GM12878 (cell line): ENCODE results near the gene ERAS.

Experiments
- CHD1 ChIP-seq: IDR thresholded peaks from 2 replicates; pipeline ENCODE4 v1.6.1; 2012; ENCODE audit warnings: low read depth, low read length, improper control_type of control experiment
- CREB1 ChIP-seq: IDR thresholded peaks from 2 replicates; pipeline ENCODE4 v1.6.1; 2012; ENCODE audit warnings: low read depth, mild to moderate bottlenecking, inconsistent platforms
- MTA3 ChIP-seq: IDR thresholded peaks from 2 replicates; pipeline ENCODE4 v1.6.1; 2012; ENCODE audit warnings: low read length, inconsistent platforms, borderline replicate concordance

DNA sequence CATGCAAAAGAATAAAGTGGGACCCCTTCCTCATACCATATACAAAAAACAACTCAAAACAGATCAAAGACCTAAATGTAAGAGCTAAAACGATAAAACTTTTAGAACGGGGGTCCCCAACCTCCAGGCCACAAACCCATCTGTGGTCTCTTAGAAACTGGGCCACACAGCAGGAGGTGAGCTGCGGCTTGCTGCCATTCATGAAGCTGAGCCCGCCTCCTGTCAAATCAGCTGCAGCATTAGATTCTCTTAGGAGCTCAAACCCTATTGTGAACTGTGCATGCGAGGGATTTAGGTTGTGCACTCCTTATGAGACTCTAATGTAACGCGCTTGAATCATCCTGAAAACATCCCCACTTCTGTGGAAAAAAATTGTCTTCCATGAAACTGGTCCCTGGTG, 46.9 kb upstream of the ERAS start:
- TF ChIP-seq CREB1 = no peak
- no peak for TF ChIP-seq CHD1
- TF ChIP-seq MTA3 = no peak
